Right atrium auricular region (tissue), 2 donors: ENCODE measurements around the gene FBXO9. TPM values are rescaled to one million over a fixed set of nuclear protein-coding genes. Genes with fewer than 3 reads are reported as not detected.
A peak's percentile ranks its signal among the peaks of the same experiment; 100 is the strongest.
"Not testable (repeated sequence)": the region's sequence is repeated elsewhere in the genome, so short reads cannot be mapped to it uniquely, and the experiment has no call there.

Source experiments
- DNase-seq: peaks from one replicate; pipeline ENCODE4 v3.0.0-alpha.2; 2019; ENCODE audit warnings: low spot score
- H3K27ac ChIP-seq, 2 donors: fragments of 200-600 bp; sonication (generic); 1 replicate in 1 of 2; 2 replicates in 1 of 2; pipeline ENCODE4 v1.5.1; 2016 to 2019
- H3K27me3 ChIP-seq, 2 donors: fragments of 200-600 bp; sonication (generic); one replicate each; pipeline versions ENCODE4 v1.5.1 to v1.6.0; 2017 to 2019
- H3K36me3 ChIP-seq: fragments of 200-600 bp; sonication (generic); one replicate; pipeline ENCODE4 v1.5.1; 2016
- H3K4me1 ChIP-seq, 2 donors: fragments of 200-600 bp; sonication (generic); one replicate each; pipeline versions ENCODE4 v1.5.1 to v1.6.0; 2017 to 2019
- H3K4me3 ChIP-seq, 2 donors: fragments of 200-600 bp; sonication (generic); 1 replicate in 1 of 2; 2 replicates in 1 of 2; pipeline ENCODE4 v1.5.1; 2017 to 2019; ENCODE audit warnings: mild to moderate bottlenecking in 1 of 2, moderate library complexity in 1 of 2
- H3K9me3 ChIP-seq, 2 donors: fragments of 200-600 bp; sonication (generic); one replicate each; pipeline ENCODE4 v1.5.1; 2019
- total RNA-seq, 2 donors: library from RNA; depleted of rRNA; stranded (reverse); fragments of >200 nt; gene quantifications; one replicate each; pipeline ENCODE4 v1.1.0, GENCODE V29; 2016
- TF ChIP-seq, protein P1 (sequence below), 2 donors: fragments of 200-600 bp; sonication (generic); IDR thresholded peaks; one replicate each; pipeline ENCODE4 v1.5.1; 2019; ENCODE audit warnings: antibody characterized with exemption in 2 of 2

Gene FBXO9
- total RNA-seq, 2 donors from 2014 or later: 35.8 to 50.5 TPM

DNA sequence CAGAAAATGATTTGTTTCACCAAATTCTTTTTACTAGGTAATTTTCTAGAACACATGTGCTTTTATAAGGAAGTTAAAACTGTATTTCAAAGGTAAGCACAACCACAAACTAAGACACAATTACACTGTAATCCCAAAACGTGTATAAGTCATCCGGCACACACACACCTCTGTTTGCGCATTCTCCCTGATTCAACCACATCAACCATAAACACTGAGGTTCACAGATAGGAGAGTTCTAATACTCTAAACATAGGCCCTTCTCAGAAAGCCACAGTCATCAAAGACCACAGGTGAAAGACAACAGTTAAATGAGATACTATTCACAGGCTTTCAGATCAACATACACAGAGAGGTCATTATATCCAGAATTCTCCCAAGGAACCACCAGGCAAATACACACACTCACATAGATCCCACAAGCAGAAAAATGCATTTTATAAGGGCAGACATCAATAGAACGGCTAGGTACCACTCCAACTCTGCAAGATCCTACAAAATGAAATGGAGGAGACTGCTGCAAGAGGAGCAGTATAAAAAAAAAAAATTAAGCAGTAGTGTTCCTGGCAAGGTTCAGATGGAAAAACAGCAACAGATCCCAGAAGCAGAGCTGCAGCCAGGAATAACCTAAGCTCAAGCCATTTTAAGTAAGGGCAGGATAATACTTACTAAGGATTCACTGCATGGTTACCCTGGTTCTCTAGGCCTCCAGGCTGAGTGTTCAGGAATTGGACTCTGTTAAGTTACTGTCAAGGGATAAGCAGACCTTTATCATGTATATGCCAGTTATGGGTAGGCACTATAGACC lies 6.6 kb upstream of the FBXO9 start:
- H3K4me1 ChIP-seq: peaks cover 0 to 58% of the 10 kb centered on the region in 2 donors
- H3K4me3 ChIP-seq: no peak overlapping the region
- H3K27me3 ChIP-seq: no peaks in the 10 kb centered on the region
- no peaks in the 10 kb centered on the region for H3K9me3 ChIP-seq
- no peak for DNase-seq
- H3K27ac ChIP-seq: peak overlapping the region in 1 of 2 donors; percentile 36
- no peaks in the 10 kb centered on the region for H3K36me3 ChIP-seq
- TF ChIP-seq, protein P1, sequence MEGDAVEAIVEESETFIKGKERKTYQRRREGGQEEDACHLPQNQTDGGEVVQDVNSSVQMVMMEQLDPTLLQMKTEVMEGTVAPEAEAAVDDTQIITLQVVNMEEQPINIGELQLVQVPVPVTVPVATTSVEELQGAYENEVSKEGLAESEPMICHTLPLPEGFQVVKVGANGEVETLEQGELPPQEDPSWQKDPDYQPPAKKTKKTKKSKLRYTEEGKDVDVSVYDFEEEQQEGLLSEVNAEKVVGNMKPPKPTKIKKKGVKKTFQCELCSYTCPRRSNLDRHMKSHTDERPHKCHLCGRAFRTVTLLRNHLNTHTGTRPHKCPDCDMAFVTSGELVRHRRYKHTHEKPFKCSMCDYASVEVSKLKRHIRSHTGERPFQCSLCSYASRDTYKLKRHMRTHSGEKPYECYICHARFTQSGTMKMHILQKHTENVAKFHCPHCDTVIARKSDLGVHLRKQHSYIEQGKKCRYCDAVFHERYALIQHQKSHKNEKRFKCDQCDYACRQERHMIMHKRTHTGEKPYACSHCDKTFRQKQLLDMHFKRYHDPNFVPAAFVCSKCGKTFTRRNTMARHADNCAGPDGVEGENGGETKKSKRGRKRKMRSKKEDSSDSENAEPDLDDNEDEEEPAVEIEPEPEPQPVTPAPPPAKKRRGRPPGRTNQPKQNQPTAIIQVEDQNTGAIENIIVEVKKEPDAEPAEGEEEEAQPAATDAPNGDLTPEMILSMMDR (IDR thresholded peaks at IDR 0.05): no peak

DNA sequence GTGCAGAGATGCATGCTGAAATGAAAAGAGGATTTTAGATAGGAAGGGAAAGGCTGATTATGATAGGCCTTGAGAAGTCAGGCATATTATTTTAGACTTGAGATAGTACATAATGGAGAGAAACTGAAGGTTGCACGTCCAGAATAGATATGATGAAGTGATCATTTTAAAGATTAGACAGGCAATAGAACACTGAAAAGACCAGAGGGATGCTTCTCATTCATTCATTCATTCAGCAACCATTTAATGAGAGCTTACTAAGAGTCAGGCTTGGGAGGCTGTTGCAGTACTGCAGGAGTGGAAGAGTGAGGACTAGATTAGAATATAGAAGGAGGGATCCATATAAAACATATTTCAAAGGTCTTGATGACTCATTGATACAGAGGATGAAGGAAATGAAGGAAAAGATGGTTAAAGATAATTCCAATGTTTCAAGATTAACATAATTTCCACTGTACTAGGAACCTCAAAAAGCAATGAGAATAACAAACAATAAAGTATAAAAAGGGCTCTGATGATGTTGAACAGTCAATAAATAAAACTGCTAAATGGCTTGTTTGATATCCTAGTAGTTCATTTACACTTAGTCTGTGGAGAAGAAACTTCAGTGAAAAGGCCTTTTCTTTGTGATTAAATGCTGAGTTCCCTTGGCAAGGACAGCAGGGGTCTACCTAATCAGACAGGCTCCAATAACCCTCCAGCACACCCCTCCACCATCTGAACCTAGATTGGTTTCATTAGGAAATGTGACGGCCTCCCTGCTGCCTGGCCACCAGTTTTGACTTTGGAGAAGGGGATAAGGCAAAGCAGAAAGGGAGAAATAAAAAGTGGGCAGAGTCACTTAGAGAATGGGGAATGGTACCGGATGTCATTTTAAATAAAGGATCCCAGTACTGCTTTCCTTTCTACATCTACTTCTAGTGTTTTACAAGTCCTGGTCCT lies 5.3 kb upstream of the FBXO9 start:
- H3K36me3 ChIP-seq: no peaks in the 10 kb centered on the region
- no peaks in the 10 kb centered on the region for H3K27me3 ChIP-seq
- no peaks in the 10 kb centered on the region for H3K9me3 ChIP-seq
- peaks cover 0 to 63% of the 10 kb centered on the region in 2 donors for H3K4me1 ChIP-seq
- TF ChIP-seq, protein P1 (IDR thresholded peaks at IDR 0.05): no peak
- H3K4me3 ChIP-seq: peak overlapping the region; percentile 72 to 84
- peak overlapping the region; percentile 92 to 97 for H3K27ac ChIP-seq
- no peak for DNase-seq

DNA sequence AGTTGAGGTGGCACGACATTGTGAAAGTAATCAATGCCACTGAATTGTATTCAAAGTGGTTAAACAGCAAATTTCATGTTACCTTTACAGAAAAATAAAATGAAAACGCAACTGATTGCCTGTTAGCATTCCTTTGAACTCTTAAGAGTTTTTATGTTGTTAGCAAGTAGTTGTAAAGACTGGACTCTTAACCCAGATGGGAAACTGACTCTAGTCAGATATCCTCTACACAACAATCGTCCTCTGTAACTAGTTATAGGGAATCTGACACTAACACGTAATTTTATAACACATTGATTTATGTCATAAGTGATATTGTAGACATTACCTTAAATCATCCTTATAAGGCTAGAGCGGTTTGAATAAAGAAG lies 3.0 kb upstream of the FBXO9 start:
- TF ChIP-seq, protein P1 (IDR thresholded peaks at IDR 0.05): no peak
- H3K4me3 ChIP-seq: peak overlapping the region; percentile 72 to 84
- peaks cover 0 to 64% of the 10 kb centered on the region in 2 donors for H3K4me1 ChIP-seq
- DNase-seq: no peak
- peak overlapping the region; percentile 92 to 97 for H3K27ac ChIP-seq
- no peaks in the 10 kb centered on the region for H3K36me3 ChIP-seq
- no peaks in the 10 kb centered on the region for H3K27me3 ChIP-seq
- H3K9me3 ChIP-seq: no peaks in the 10 kb centered on the region

DNA sequence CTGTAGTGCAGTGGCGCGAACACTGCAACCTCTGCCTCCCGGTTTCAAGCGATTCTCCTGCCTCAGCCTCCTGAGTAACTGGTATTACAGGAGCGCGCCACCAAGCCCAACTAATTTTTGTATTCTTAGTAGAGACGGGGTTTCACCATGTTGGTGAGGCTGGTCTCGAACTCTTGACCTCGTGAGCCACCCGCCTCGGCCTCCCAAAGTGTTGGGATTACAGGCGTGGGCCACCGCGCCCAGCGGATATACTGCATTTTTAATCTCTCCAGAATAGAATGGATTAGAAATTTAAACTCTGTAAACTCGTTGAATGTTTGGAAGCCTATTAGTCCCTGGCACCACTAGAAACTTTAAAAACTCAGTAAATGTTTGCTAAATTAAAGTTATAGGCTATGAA lies 949 bp upstream of the FBXO9 start:
- Histone ChIP-seq H3K27ac (peak overlapping the region in 1 of 2 donors; percentile 87), H3K4me1 (peaks cover 0 to 50% of the 10 kb centered on the region in 2 donors), H3K4me3 (peak overlapping the region in 1 of 2 donors; percentile 98)
- not testable (repeated sequence) for H3K36me3 ChIP-seq, H3K27me3 ChIP-seq, H3K9me3 ChIP-seq, DNase-seq

DNA sequence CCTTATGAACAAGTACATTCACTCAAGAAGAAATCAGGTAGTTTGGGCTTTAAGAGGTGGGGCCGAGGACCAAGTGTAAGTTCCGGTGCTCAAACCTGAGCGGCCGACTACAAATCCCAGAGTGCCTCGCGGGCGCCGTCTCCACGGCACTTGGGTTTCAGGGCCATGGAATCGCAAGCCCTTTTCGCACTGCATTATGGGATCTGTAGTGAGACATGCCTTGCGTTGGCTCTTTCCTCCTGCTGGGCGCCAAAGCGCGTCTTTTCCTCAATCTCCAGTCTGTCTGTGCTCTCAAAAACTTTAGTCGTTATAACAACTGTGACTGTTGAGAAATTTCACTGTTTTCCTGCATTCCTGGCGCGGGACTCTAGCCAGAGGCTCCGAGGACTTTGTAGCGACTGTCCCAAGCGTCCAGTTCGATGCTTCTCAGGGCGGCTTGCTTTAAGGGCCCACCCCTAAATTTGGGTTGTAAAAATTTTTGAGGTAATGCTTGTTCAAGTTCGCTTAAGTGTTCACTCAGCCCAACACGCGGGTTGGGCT lies 408 bp upstream of the FBXO9 start:
- H3K27ac ChIP-seq: peak overlapping the region; percentile 87 to 97
- peak overlapping the region; percentile 91 to 98 for H3K4me3 ChIP-seq
- H3K9me3 ChIP-seq: no peaks in the 10 kb centered on the region
- peak; percentile 98 for DNase-seq
- TF ChIP-seq, protein P1 (IDR thresholded peaks at IDR 0.05): no peak
- H3K36me3 ChIP-seq: no peaks in the 10 kb centered on the region
- H3K4me1 ChIP-seq: peaks cover 0 to 45% of the 10 kb centered on the region in 2 donors
- no peaks in the 10 kb centered on the region for H3K27me3 ChIP-seq

DNA sequence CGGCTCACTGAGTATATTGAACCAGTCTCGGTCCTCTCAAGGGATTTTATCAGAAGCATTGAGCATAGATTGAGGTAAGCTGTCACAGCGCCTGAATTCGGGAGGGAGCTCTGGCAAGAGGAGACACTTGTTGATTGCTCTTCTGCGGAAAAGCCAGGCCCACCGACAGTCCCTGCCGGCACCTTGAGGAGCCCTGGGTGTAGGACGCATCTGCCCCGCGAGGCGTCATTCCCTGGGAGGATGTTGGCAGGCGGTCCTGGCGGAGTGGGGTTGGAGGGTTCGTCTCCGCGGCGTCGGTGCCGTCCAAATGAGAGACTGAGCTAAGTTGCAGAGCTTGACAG lies 843 bp downstream of the FBXO9 start:
- Histone ChIP-seq H3K4me3 (peak overlapping the region; percentile 91 to 98), H3K36me3 (no peaks in the 10 kb centered on the region), H3K4me1 (peaks cover 0 to 33% of the 10 kb centered on the region in 2 donors), H3K9me3 (no peaks in the 10 kb centered on the region), H3K27me3 (no peaks in the 10 kb centered on the region), H3K27ac (peak overlapping the region; percentile 87 to 97)
- no peak for DNase-seq
- TF ChIP-seq, protein P1 (IDR thresholded peaks at IDR 0.05): no peak
